SJSA1 (cell line): Measurements from ENCODE around the gene PSMB5. TPM values are rescaled to one million over a fixed set of nuclear protein-coding genes. Genes with fewer than 3 reads are reported as not detected.

Experiments
- DNase-seq, 2 experiments: peaks; one replicate each; pipeline ENCODE4 v3.0.0-alpha.2; 2015 to 2020; ENCODE audit warnings: low spot score in 2 of 2, low read depth in 1 of 2
- H3K27ac ChIP-seq: fragments of 250-450 bp; sonication (Bioruptor Pico); 2 replicates; pipeline ENCODE4 v1.5.1; 2020; ENCODE audit warnings: mild to moderate bottlenecking, moderate library complexity
- H3K27me3 ChIP-seq: fragments of 250-450 bp; sonication (Bioruptor Pico); replicated peaks from 2 replicates; pipeline ENCODE4 v1.5.1; 2020; ENCODE audit warnings: mild to moderate bottlenecking, moderate library complexity
- H3K36me3 ChIP-seq: fragments of 250-450 bp; sonication (Bioruptor Pico); 2 replicates; pipeline ENCODE4 v1.5.1; 2020; ENCODE audit warnings: mild to moderate bottlenecking
- H3K4me1 ChIP-seq: fragments of 250-450 bp; sonication (Bioruptor Pico); replicated peaks from 2 replicates; pipeline ENCODE4 v1.6.1; 2021; ENCODE audit warnings: mild to moderate bottlenecking
- H3K4me3 ChIP-seq: fragments of 250-450 bp; sonication (Bioruptor Pico); 2 replicates; pipeline ENCODE4 v1.5.1; 2020; ENCODE audit warnings: mild to moderate bottlenecking
- H3K9me3 ChIP-seq: fragments of 250-450 bp; sonication (Bioruptor Pico); replicated peaks from 2 replicates; pipeline ENCODE4 v1.5.1; 2020; ENCODE audit warnings: mild to moderate bottlenecking
- total RNA-seq: library from RNA; depleted of rRNA; stranded (reverse); fragments of >200 nt; shearing (Covaris generic); gene quantifications from 2 replicates; pipeline ENCODE4 v1.2.3, GENCODE V29; 2014

PSMB5 gene
- total RNA-seq, 1 experiment from 2014 or later: 226 TPM

GRCh38 chr14:22991852-22992251 is 42.8 kb downstream of the PSMB5 start:
- no peak for DNase-seq
- Histone ChIP-seq H3K27ac (no peak overlapping the region), H3K27me3 (no peaks in the 10 kb centered on the region), H3K4me1 (peaks cover 6% of the 10 kb centered on the region), H3K9me3 (no peaks in the 10 kb centered on the region), H3K36me3 (peaks cover 9% of the 10 kb centered on the region; the same call in 1 of the 2 replicates), H3K4me3 (no peak overlapping the region)

GRCh38 chr14:22987291-22987690 is 47.4 kb downstream of the PSMB5 start:
- Histone ChIP-seq H3K27me3 (no peaks in the 10 kb centered on the region), H3K4me1 (peaks cover 8% of the 10 kb centered on the region), H3K9me3 (no peaks in the 10 kb centered on the region), H3K4me3 (no peak overlapping the region), H3K27ac (no peak overlapping the region), H3K36me3 (peaks cover 8% of the 10 kb centered on the region; the same call in 1 of the 2 replicates)
- DNase-seq: no peak

- peak; percentile 60 to 81 for DNase-seq
- Histone ChIP-seq H3K36me3 (peaks cover 15% of the 10 kb centered on the region), H3K27me3 (no peaks in the 10 kb centered on the region), H3K9me3 (no peaks in the 10 kb centered on the region), H3K4me1 (peaks cover 8% of the 10 kb centered on the region), H3K4me3 (no peak overlapping the region), H3K27ac (no peak overlapping the region)
These were observed 48.1 kb downstream of the PSMB5 start for GRCh38 chr14:22986508-22987054.

- DNase-seq: no peak
- peaks cover 8% of the 10 kb centered on the region for H3K4me1 ChIP-seq
- H3K9me3 ChIP-seq: no peaks in the 10 kb centered on the region
- H3K4me3 ChIP-seq: no peak overlapping the region
- H3K27ac ChIP-seq: no peak overlapping the region
- H3K36me3 ChIP-seq: peaks cover 21% of the 10 kb centered on the region
- H3K27me3 ChIP-seq: no peaks in the 10 kb centered on the region
These were observed 48.7 kb downstream of the PSMB5 start for GRCh38 chr14:22985894-22986507.

GRCh38 chr14:22984959-22985658 is 49.6 kb downstream of the PSMB5 start:
- no peaks in the 10 kb centered on the region for H3K27me3 ChIP-seq
- peaks cover 11% of the 10 kb centered on the region for H3K4me1 ChIP-seq
- H3K36me3 ChIP-seq: peaks cover 27% of the 10 kb centered on the region
- no peak overlapping the region for H3K27ac ChIP-seq
- no peak for DNase-seq
- no peak overlapping the region for H3K4me3 ChIP-seq
- H3K9me3 ChIP-seq: no peaks in the 10 kb centered on the region

- Histone ChIP-seq H3K9me3 (no peaks in the 10 kb centered on the region), H3K27me3 (no peaks in the 10 kb centered on the region), H3K4me1 (peaks cover 34% of the 10 kb centered on the region), H3K36me3 (peaks cover 46% of the 10 kb centered on the region), H3K4me3 (peak within 1 kb of the TSS; percentile 87), H3K27ac (peak within 1 kb of the TSS; percentile 81)
- peak; percentile 94 to 97 for DNase-seq
These were observed 52.0 kb downstream of the PSMB5 start, which contains the start of gene AJUBA for GRCh38 chr14:22982477-22983245. AJUBA (minus strand) TSS chr14:22982551; CDS start chr14:22982266, 285 bp downstream.

GRCh38 chr14:22981876-22982476 is 52.7 kb downstream of the PSMB5 start:
- Histone ChIP-seq H3K27ac (peak overlapping the region; percentile 81), H3K4me3 (peak overlapping the region; percentile 87), H3K9me3 (no peaks in the 10 kb centered on the region), H3K27me3 (no peaks in the 10 kb centered on the region), H3K4me1 (peaks cover 40% of the 10 kb centered on the region), H3K36me3 (peaks cover 50% of the 10 kb centered on the region)
- DNase-seq: no peak

GRCh38 chr14:22981090-22981875 is 53.4 kb downstream of the PSMB5 start:
- Histone ChIP-seq H3K4me3 (peak overlapping the region; percentile 87), H3K36me3 (peaks cover 54% of the 10 kb centered on the region)
- DNase-seq: no peak

GRCh38 chr14:22980672-22981089 is 54.0 kb downstream of the PSMB5 start:
- H3K27me3 ChIP-seq: no peaks in the 10 kb centered on the region
- peak; percentile 78 to 84 for DNase-seq
- H3K36me3 ChIP-seq: peaks cover 60% of the 10 kb centered on the region
- no peaks in the 10 kb centered on the region for H3K9me3 ChIP-seq
- peaks cover 53% of the 10 kb centered on the region for H3K4me1 ChIP-seq
- H3K27ac ChIP-seq: peak overlapping the region; percentile 86
- H3K4me3 ChIP-seq: peak overlapping the region; percentile 87

More at GRCh38 chr14:22981090-22981875, 53.4 kb downstream of the PSMB5 start:
- Histone ChIP-seq H3K4me1 (peaks cover 47% of the 10 kb centered on the region), H3K9me3 (no peaks in the 10 kb centered on the region), H3K27me3 (no peaks in the 10 kb centered on the region), H3K27ac (peak overlapping the region; percentile 81)

- Histone ChIP-seq H3K27ac (peak overlapping the region; percentile 86), H3K9me3 (no peaks in the 10 kb centered on the region), H3K27me3 (no peaks in the 10 kb centered on the region), H3K36me3 (peaks cover 69% of the 10 kb centered on the region), H3K4me1 (peaks cover 59% of the 10 kb centered on the region), H3K4me3 (peak overlapping the region; percentile 87)
- no peak for DNase-seq
These were observed 54.8 kb downstream of the PSMB5 start for GRCh38 chr14:22979748-22980392.

- Histone ChIP-seq H3K27ac (peak overlapping the region; percentile 86), H3K9me3 (no peaks in the 10 kb centered on the region), H3K4me3 (peak overlapping the region; percentile 87), H3K4me1 (peaks cover 62% of the 10 kb centered on the region), H3K27me3 (no peaks in the 10 kb centered on the region), H3K36me3 (peaks cover 76% of the 10 kb centered on the region)
- no peak for DNase-seq
These were observed 55.6 kb downstream of the PSMB5 start for GRCh38 chr14:22978981-22979671.

GRCh38 chr14:22978487-22978837 is 56.2 kb downstream of the PSMB5 start:
- Histone ChIP-seq H3K27me3 (no peaks in the 10 kb centered on the region), H3K27ac (peak overlapping the region; percentile 62), H3K4me1 (peaks cover 67% of the 10 kb centered on the region), H3K36me3 (peaks cover 83% of the 10 kb centered on the region), H3K4me3 (peak overlapping the region; percentile 87; the same call in 1 of the 2 replicates), H3K9me3 (no peaks in the 10 kb centered on the region)
- DNase-seq: no peak
